ENCODE data around the gene TMEM242.
A peak's percentile ranks its signal among the peaks of the same experiment; 100 is the strongest.
"Not testable (repeated sequence)": the region's sequence is repeated elsewhere in the genome, so short reads cannot be mapped to it uniquely, and the experiment has no call there.

TMEM242 gene

GRCh38 chr6:157323255-157323965 lies at the start of gene TMEM242:
TSS of gene TMEM242 (minus strand) at chr6:157323519. CDS start at chr6:157323499, 20 bp downstream.
- DNase-seq (ENCODE audit: low read depth, low spot score), result peak; percentile 97

- no peak for DNase-seq (ENCODE audit: low read depth, low spot score)
These were observed 49.4 kb upstream of the TMEM242 start for GRCh38 chr6:157372501-157373280.

GRCh38 chr6:157370755-157371154 lies 47.4 kb upstream of the TMEM242 start:
- no peak for DNase-seq (ENCODE audit: low read depth, low spot score)

GRCh38 chr6:157368359-157369049 lies 45.2 kb upstream of the TMEM242 start:
- DNase-seq (ENCODE audit: low read depth, low spot score), result no peak

- DNase-seq (ENCODE audit: low read depth, low spot score), result no peak
These were observed 43.3 kb upstream of the TMEM242 start for GRCh38 chr6:157366648-157367047.

GRCh38 chr6:157364705-157365104 lies 41.4 kb upstream of the TMEM242 start:
- no peak for DNase-seq (ENCODE audit: low read depth, low spot score)

- DNase-seq (ENCODE audit: low read depth, low spot score), result no peak
These were observed 38.6 kb upstream of the TMEM242 start for GRCh38 chr6:157361886-157362285.

- no peak for DNase-seq (ENCODE audit: low read depth, low spot score)
These were observed 35.0 kb upstream of the TMEM242 start for GRCh38 chr6:157358287-157358686.

- no peak for DNase-seq (ENCODE audit: low read depth, low spot score)
These were observed 23.1 kb upstream of the TMEM242 start for GRCh38 chr6:157346373-157346772.

GRCh38 chr6:157343732-157344131 lies 20.4 kb upstream of the TMEM242 start:
- peak; percentile 20 for DNase-seq (ENCODE audit: low read depth, low spot score)

GRCh38 chr6:157339432-157339831 lies 16.1 kb upstream of the TMEM242 start:
- DNase-seq (ENCODE audit: low read depth, low spot score), result no peak

- no peak for DNase-seq (ENCODE audit: low read depth, low spot score)
These were observed 14.4 kb upstream of the TMEM242 start for GRCh38 chr6:157337751-157338150.

GRCh38 chr6:157337276-157337675 lies 14.0 kb upstream of the TMEM242 start:
- DNase-seq (ENCODE audit: low read depth, low spot score), result not testable (repeated sequence)

- no peak for DNase-seq (ENCODE audit: low read depth, low spot score)
These were observed 12.5 kb upstream of the TMEM242 start for GRCh38 chr6:157335829-157336228.

- no peak for DNase-seq (ENCODE audit: low read depth, low spot score)
These were observed 10.6 kb upstream of the TMEM242 start for GRCh38 chr6:157333956-157334355.

- no peak for DNase-seq (ENCODE audit: low read depth, low spot score)
These were observed 10.2 kb upstream of the TMEM242 start for GRCh38 chr6:157333537-157333936.

GRCh38 chr6:157332813-157333212 lies 9.5 kb upstream of the TMEM242 start:
- DNase-seq (ENCODE audit: low read depth, low spot score), result no peak

GRCh38 chr6:157330831-157331230 lies 7.5 kb upstream of the TMEM242 start:
- DNase-seq (ENCODE audit: low read depth, low spot score), result no peak

- peak; percentile 43 for DNase-seq (ENCODE audit: low read depth, low spot score)
These were observed 6.5 kb upstream of the TMEM242 start for GRCh38 chr6:157329829-157330228.

GRCh38 chr6:157328108-157328692 lies 4.9 kb upstream of the TMEM242 start:
- no peak for DNase-seq (ENCODE audit: low read depth, low spot score)

- DNase-seq (ENCODE audit: low read depth, low spot score), result peak; percentile 33
These were observed 3.7 kb upstream of the TMEM242 start for GRCh38 chr6:157326979-157327378.
